Lung microvascular endothelial cell (primary cell): ENCODE results near the gene SMURF2. TPM values are rescaled to one million over a fixed set of nuclear protein-coding genes. Genes with fewer than 3 reads are reported as not detected.
A peak's percentile ranks its signal among the peaks of the same experiment; 100 is the strongest.
"Not testable (repeated sequence)": the region's sequence is repeated elsewhere in the genome, so short reads cannot be mapped to it uniquely, and the experiment has no call there.

ENCODE experiments used
- DNase-seq, 2 donors: peaks; one replicate each; pipeline versions ENCODE4 v3.0.0 to v3.0.0-alpha.2; 2010; ENCODE audit warnings: low read depth in 2 of 2
- total RNA-seq: library from RNA; depleted of rRNA; stranded (reverse); fragments of >200 nt; gene quantifications from 2 replicates; pipeline ENCODE4 v1.2.1, GENCODE V29; 2014

The SMURF2 gene
- total RNA-seq, result 57.5 and 65.4 TPM in 2 replicates

GRCh38 chr17:64661976-64662773 lies at the start of gene SMURF2:
TSS of gene SMURF2 (minus strand) at chr17:64662307. CDS start at chr17:64661880, 427 bp downstream.
- DNase-seq, result peak; percentile 73 to 80

- peak in 1 of 2 donors; percentile 51 for DNase-seq
These were observed 47.4 kb upstream of the SMURF2 start for GRCh38 chr17:64709481-64709880.

GRCh38 chr17:64707050-64707591 lies 45.0 kb upstream of the SMURF2 start:
- DNase-seq, result peak; percentile 66 to 100

- peak; percentile 45 to 66 for DNase-seq
These were observed 44.3 kb upstream of the SMURF2 start for GRCh38 chr17:64706224-64707049.

GRCh38 chr17:64702815-64703214 lies 40.7 kb upstream of the SMURF2 start:
- DNase-seq, result no peak

- no peak for DNase-seq
These were observed 36.6 kb upstream of the SMURF2 start for GRCh38 chr17:64698725-64699124.

GRCh38 chr17:64694207-64694606 lies 32.1 kb upstream of the SMURF2 start:
- DNase-seq, result peak; percentile 89 to 92

- peak in 1 of 2 donors; percentile 60 for DNase-seq
These were observed 30.1 kb upstream of the SMURF2 start for GRCh38 chr17:64692187-64692586.

- DNase-seq, result no peak
These were observed 27.0 kb upstream of the SMURF2 start for GRCh38 chr17:64689106-64689505.

GRCh38 chr17:64688481-64688880 lies 26.4 kb upstream of the SMURF2 start:
- no peak for DNase-seq

GRCh38 chr17:64687961-64688360 lies 25.9 kb upstream of the SMURF2 start:
- no peak for DNase-seq

GRCh38 chr17:64687376-64687775 lies 25.3 kb upstream of the SMURF2 start:
- no peak for DNase-seq

- no peak for DNase-seq
These were observed 24.6 kb upstream of the SMURF2 start for GRCh38 chr17:64686705-64687104.

- no peak for DNase-seq
These were observed 23.6 kb upstream of the SMURF2 start for GRCh38 chr17:64685705-64686104.

- peak in 1 of 2 donors; percentile 29 for DNase-seq
These were observed 21.7 kb upstream of the SMURF2 start for GRCh38 chr17:64683796-64684195.

- DNase-seq, result peak in 1 of 2 donors; percentile 92
These were observed 20.4 kb upstream of the SMURF2 start for GRCh38 chr17:64682261-64683181.

- peak in 1 of 2 donors; percentile 92 for DNase-seq
These were observed 17.7 kb upstream of the SMURF2 start for GRCh38 chr17:64679710-64680216.

- no peak for DNase-seq
These were observed 14.7 kb upstream of the SMURF2 start for GRCh38 chr17:64676763-64677162.

GRCh38 chr17:64670843-64671590 lies 8.9 kb upstream of the SMURF2 start:
- DNase-seq, result not testable (repeated sequence)
